Stimulated activated CD8-positive, alpha-beta memory T cell treated with anti-CD3 and anti-CD28 coated beads, Interleukin-15, amount 100 ng/mL, for 1 hour (primary cell): Measurements from ENCODE around the gene OR52D1.

Experiments used
- DNase-seq: peaks from one replicate; pipeline ENCODE4 v3.0.0-alpha.2; 2020; ENCODE audit warnings: low read depth

The OR52D1 gene

GRCh38 chr11:5514841-5515240 is 26.4 kb downstream of the OR52D1 start:
- no peak for DNase-seq

DNA sequence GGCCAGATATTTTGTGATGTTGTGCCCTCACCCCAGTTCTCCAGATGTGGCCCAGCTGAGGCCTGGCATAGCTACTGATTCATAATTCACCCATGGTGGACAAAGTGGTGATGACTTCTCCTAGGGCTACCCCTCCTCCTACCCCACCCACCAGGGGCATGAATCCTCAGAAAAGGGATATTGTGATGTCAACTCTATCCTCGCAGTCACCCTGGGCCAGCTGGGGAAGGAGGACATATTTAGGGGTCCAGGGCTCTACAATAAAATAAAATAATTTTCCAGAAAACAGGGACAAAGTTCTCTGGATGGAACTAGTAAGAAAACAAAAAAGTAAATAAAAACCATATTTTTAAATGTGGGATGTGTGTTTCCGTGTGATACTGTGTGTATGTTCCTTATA is 28.1 kb downstream of the OR52D1 start, which contains the start of gene UBQLNL:
TSS of gene UBQLNL (minus strand) at position 101 of the 400 bp plus-strand sequence. CDS start 258 bp downstream, outside the sequence.
- no peak for DNase-seq

DNA sequence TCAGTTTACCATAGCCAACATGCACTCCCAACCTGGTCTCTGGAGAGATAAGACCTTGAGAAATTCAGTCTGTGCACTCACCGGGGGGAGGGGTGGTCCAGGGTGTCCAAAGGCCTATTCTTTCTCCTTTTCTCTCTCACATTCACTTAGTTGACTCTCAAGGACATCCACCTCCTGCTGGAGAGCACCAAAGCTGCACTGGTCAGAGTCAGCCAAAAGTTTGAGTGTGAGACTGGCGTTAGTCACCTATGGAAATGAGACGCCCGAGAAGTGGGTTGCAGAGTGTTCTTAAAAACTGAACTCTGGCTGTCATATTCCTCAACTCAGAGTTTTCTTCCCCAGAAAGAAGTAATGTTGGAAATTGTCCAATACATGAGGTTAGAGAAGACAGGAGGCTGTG is 33.1 kb downstream of the OR52D1 start:
- DNase-seq: no peak

GRCh38 chr11:5522308-5522707 is 33.8 kb downstream of the OR52D1 start:
- DNase-seq: no peak

DNA sequence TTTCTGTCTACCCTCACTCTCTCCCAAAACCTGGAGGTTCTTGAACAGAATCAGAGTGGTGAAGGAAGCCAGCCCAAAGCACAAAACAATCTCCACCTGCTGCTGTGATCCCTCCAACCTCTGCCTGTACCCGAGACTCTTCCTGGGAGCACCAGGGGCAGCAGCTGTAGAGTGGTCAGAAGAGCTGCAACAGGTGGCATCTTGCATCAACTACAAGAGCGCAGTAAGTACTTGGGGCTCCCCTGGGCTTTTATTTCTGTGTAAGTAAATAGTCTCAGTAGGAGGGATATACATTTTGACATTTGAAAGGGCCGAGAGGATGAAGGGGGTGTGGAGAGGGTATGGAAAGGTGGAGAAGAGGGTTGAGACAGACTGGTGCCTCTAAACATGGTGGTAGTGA is 36.3 kb downstream of the OR52D1 start:
- no peak for DNase-seq

DNA sequence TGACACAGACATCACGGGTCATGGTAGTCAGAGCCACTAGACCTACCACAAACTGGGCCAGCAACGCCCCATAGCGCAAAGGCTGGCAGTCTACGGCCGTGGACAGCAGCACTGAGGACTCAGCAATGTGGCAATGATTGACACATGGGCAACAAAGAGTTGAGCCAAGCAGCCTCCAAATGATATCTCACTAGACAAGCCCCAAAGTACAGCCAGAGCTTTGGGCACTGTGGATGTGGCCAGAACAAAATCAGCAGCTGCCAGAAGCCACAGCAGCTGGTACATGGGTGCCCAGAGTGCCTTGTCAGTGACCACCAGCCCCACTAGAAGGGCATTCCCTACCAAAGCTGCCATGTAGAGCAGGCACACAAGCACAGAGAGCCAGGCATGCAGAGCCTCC is 39.2 kb downstream of the OR52D1 start:
- DNase-seq: no peak

DNA sequence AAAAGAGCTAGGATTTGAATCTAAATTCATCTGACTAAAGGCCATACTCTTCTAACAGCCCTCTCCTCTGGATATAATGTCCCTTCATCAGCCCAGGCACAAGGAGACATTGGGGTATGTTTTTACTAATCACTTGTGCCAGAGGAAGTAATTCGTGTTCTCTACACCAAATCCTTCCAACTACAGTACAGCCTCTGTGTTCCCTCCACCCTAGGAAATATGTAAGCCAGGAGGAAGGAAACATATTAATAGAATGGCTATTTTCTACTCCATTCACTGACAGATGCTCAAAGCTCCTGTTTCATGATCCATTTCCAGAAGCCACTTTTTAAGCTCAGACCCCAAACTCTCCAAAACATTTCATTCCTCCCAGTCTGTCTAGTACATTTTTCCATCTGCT is 40.0 kb downstream of the OR52D1 start:
- DNase-seq: no peak

DNA sequence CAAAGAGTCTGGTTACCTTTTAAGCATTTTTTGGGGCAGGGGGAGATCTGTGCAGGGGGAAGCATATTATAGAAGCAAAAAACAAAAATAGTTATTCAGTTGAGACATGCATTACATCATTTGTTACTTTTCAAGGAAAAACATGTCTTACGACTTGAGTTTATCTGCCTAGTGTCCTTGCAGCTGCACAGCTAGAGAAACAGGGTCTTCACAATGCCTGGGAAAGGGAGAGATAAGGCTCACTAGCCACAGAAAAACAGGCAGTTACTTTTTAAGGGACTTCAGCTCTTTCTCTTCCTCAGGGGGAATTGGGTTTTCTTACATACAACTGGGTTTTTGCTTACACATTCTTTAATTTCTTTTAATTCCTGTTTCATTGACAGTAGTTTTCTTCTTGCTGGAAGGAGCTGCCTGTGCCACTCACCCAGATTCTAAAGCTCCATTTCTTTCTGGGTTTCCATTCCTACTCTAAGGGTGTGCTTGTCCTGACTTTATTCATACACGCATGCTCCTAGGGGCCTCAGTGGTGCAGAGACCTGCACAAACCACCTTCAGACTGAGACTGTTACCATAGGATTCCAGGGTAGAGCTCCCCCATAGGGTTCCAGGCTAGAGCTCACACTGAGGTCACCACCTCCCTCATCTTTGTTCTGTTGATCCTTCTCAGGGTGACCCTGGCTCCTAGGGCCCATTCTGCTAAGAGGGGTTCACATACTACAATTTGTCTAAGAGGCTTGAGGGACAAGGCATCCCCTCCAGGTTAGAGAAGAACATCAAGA is 42.8 kb downstream of the OR52D1 start:
- DNase-seq: no peak

DNA sequence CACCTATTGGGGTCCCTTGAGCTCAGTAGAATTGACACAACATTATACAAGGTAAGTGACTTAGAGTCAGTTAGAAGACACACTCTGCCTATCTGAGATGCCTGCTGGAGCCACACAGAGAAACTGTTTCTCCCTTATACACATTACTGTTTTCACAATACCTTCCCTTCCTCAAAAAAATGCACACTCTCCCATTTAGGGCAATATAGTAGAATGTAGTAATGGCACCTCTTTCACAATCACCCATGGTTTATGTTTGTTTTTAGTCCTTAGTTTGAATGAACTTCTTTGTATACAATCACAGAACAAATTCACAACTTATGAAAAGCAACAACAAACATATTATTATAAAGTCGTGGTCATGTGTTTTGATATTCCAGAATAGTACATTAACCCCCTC is 45.6 kb downstream of the OR52D1 start:
- DNase-seq: no peak

GRCh38 chr11:5536482-5536881 is 48.0 kb downstream of the OR52D1 start:
- DNase-seq: no peak
